ENCODE results near the gene TPCN2.

Gene TPCN2

GRCh38 chr11:69010964-69011623, 37.6 kb upstream of the TPCN2 start:
- in situ Hi-C loops (cut with HindIII; ENCODE audit: low sequenced_read_pairs) = no loop called here
- TF ChIP-seq CTCF (IDR thresholded peaks at IDR 0.05; ENCODE audit: low read depth, low read length, missing control alignments) = no peak
- peak overlapping the region; percentile 53 for H3K4me3 ChIP-seq (ENCODE audit: low read depth, low read length)
- no peak for DNase-seq (ENCODE audit: low read depth)

- peak overlapping the region; percentile 53 for H3K4me3 ChIP-seq (ENCODE audit: low read depth, low read length)
- in situ Hi-C loops (cut with HindIII; ENCODE audit: low sequenced_read_pairs) = no loop called here
- no peak for TF ChIP-seq CTCF (IDR thresholded peaks at IDR 0.05; ENCODE audit: low read depth, low read length, missing control alignments)
- no peak for DNase-seq (ENCODE audit: low read depth)
Measured at GRCh38 chr11:69011624-69012091, 37.1 kb upstream of the TPCN2 start.

DNA sequence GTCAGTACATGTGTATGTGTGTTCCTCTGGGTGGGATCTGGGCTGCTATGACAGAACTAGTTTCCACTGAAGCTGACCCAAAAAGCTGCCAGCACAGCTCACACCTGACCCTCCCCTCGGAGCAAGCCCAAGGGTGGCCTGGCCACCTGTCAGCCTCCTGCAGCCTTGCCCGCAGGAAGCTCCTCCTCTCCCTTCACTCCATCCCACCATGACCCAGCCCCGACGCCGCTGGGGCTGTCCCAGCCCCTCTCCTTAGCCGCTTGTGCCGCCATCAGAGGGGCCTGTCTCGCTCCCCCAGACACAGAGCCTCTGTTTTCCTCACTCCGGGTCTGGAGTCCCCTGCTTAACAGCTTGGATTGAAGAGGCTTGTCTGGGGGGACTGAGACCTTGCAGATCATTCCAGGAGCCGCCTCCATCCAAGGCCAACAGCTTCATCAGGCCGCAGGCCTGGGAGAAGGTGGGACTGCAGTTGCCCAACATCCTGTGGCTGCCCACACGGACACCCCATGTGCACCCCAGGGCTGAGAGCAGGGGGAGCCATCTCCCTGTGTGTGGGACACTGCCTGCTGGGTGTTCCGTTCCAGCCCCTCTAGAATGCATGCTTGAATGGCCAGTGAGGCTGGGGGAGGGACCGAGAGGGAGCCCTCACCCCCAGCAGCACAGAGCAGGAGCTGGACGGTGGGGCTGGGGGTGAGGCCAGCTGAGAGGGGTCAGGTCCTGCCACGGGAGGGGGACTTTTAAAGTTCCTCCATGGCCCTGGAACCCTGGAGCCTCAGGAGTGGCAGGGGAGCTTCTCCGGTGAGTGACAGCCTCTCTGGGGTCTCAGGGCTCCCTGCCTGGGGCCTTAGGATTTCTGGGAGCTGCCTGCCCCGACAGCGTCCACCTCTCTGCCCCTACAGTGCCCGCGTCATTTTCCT, 36.4 kb upstream of the TPCN2 start:
- H3K4me3 ChIP-seq (ENCODE audit: low read depth, low read length) = peak overlapping the region; percentile 53
- in situ Hi-C loops (cut with HindIII; ENCODE audit: low sequenced_read_pairs) = no loop called here
- no peak for TF ChIP-seq CTCF (IDR thresholded peaks at IDR 0.05; ENCODE audit: low read depth, low read length, missing control alignments)
- no peak for DNase-seq (ENCODE audit: low read depth)

GRCh38 chr11:69013009-69013951, 35.5 kb upstream of the TPCN2 start, which contains the start of gene MRGPRF:
Gene MRGPRF (minus strand): TSS chr11:69013246. CDS start chr11:69009901, 3,345 bp downstream.
- TF ChIP-seq CTCF (IDR thresholded peaks at IDR 0.05; ENCODE audit: low read depth, low read length, missing control alignments) = peak; percentile 67
- in situ Hi-C loops (cut with HindIII; ENCODE audit: low sequenced_read_pairs) = no loop called here
- peak within 1 kb of the TSS; percentile 53 for H3K4me3 ChIP-seq (ENCODE audit: low read depth, low read length)
- DNase-seq (ENCODE audit: low read depth) = peak; percentile 57

GRCh38 chr11:69014084-69014851, 34.5 kb upstream of the TPCN2 start:
- H3K4me3 ChIP-seq (ENCODE audit: low read depth, low read length) = no peak overlapping the region
- in situ Hi-C loops (cut with HindIII; ENCODE audit: low sequenced_read_pairs) = no loop called here
- no peak for DNase-seq (ENCODE audit: low read depth)
- no peak for TF ChIP-seq CTCF (IDR thresholded peaks at IDR 0.05; ENCODE audit: low read depth, low read length, missing control alignments)
